GM18508 (cell line): ENCODE measurements around the gene ABLIM1.

Experiments
- ATAC-seq: cut with Tn5 transposase; IDR thresholded peaks from one replicate; pipeline ENCODE4 v1.9.1; 2021; ENCODE audit warnings: moderate number of reproducible peaks; ENCODE audit not compliant: insufficient read depth, unreplicated experiment

Gene ABLIM1

GRCh38 chr10:114551636-114551972 lies 106.5 kb downstream of the ABLIM1 start:
- no peak for ATAC-seq

GRCh38 chr10:114550756-114551635 lies 107.1 kb downstream of the ABLIM1 start:
- ATAC-seq, result no peak

GRCh38 chr10:114548662-114549061 lies 109.4 kb downstream of the ABLIM1 start:
- no peak for ATAC-seq

DNA sequence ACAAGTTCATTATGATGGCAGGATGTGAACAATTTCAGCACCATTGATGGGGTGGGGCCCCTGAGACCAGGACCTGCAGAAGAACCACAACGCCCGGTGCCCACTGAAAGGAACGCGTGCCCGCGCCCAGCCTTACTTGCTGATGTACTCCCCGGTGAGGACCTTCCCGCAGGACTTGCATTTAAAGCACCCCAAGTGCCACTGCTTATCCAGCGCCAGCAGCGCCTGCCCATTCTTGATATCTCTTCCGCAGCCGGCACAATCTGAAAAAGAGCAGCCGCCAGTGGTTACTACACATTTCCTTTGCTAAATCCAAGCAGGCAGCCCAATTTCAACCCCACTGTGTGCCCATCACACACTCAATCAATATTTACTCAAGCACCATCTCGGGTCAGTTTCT lies 110.6 kb downstream of the ABLIM1 start:
- no peak for ATAC-seq

DNA sequence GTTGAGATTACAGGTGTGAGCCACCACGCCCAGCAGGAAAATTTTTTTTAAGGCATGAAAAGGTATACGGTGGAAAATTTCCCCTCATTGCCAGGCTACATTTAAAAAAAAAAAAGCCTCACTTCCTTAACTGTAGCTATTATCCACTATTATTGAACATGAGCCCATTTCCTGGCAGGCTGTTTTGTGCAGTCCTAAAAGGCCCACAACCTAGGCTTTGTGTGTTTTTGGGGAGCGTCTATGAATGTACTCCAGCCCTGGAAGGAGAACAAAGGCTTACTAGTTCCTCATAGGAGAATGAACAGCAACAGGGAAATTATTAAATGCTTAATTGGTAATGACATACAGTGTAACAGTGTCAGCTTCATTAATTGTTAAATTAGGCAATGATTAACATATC lies 111.0 kb downstream of the ABLIM1 start:
- no peak for ATAC-seq

GRCh38 chr10:114545819-114546218 lies 112.3 kb downstream of the ABLIM1 start:
- ATAC-seq, result no peak

- no peak for ATAC-seq
Measured at GRCh38 chr10:114545071-114545470, 113.0 kb downstream of the ABLIM1 start.

GRCh38 chr10:114544045-114544659 lies 113.9 kb downstream of the ABLIM1 start:
- ATAC-seq, result peak; percentile 96

DNA sequence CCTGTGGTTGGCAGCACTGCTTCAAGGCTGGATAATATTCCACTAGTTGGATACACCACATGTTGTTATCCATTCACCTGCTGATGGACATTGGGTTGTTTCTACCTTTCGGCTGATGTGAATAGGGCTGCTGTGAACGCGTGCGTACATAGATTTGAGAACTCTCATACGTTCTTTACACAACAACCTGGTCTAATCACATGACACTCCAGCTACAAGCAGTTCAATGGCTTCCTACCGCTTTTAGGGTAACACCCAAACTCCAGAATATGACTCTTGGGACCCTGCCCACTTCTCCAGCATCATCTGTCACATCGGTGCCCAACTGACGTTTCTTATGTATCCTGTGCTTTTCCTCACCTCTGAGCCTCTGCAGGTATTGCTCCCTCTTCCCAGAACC lies 114.6 kb downstream of the ABLIM1 start:
- no peak for ATAC-seq

DNA sequence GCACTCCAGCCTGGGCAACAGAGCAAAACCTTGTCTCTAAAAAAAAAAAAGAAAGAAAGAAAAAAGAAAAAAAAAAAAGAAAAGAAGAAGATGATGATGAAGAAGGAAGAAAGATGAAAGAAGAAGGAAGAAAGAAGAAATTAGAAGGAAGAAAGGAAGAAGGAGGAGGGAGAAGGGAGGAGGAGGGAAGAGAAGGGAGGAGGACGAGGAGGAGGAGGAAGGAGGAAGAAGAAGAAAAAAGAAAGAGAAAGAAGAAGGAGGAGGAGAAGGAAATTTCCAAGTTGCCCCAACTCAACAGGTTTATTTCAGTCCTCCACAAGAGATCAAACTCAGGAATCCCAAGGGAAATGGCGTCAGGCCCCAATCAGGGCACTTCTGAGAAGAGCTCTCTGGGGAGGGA lies 115.7 kb downstream of the ABLIM1 start:
- ATAC-seq, result no peak

DNA sequence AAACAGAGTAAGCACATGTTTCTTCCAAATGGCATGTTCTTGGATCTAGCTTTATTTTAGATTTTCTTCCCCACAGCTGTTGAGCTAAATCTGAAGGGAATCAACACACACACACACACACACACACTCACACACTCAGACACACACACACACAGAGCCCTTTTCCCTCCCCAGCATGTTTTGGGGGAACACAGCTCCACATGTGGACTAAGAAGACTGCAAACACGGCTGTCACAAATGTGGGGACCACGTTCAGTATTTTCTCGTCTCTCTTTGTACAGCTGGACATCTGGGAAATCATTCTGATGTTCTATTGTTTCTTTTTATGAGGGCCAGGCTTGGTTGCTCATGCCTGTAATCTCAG lies 116.3 kb downstream of the ABLIM1 start:
- no peak for ATAC-seq

GRCh38 chr10:114541081-114541796 lies 116.8 kb downstream of the ABLIM1 start:
- ATAC-seq, result no peak

DNA sequence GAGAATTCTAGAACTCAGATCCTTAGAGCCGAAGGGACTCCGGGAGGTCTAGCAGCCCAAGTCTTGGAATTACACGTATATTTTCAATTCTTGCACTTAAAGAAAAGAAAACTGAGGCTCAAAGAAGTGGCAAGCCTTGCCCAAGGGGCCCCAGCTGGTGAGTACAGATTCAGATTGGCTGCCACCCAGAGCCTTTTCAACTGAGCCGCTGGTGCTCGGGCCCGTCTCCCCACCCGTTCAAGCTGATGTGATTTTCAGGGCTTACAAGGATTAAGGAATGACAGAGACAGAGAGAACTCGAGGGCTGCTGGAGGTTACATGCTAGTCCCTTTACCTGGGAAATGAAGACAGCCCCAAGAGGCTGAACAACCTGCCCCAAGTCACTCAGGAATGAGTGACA lies 117.8 kb downstream of the ABLIM1 start:
- no peak for ATAC-seq

DNA sequence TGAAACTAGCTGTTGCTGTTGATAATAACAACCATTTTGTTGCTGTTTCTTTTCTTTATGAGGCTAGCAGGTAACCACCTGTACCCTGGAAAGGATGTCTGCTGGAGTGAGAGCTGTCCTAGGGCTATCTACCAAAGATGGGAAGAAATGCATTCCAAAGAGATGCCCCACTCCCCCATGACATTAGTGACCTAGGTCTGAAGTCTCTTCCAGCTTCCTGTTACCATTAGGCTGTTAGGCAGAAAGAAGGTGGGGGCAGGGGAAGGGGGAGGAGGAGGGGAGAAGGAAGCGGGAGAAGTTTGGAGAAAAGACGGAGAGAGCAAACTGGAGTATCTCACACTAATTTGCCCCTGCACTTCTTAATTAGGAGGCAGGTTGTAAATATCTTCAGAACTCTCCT lies 118.5 kb downstream of the ABLIM1 start:
- ATAC-seq, result no peak

DNA sequence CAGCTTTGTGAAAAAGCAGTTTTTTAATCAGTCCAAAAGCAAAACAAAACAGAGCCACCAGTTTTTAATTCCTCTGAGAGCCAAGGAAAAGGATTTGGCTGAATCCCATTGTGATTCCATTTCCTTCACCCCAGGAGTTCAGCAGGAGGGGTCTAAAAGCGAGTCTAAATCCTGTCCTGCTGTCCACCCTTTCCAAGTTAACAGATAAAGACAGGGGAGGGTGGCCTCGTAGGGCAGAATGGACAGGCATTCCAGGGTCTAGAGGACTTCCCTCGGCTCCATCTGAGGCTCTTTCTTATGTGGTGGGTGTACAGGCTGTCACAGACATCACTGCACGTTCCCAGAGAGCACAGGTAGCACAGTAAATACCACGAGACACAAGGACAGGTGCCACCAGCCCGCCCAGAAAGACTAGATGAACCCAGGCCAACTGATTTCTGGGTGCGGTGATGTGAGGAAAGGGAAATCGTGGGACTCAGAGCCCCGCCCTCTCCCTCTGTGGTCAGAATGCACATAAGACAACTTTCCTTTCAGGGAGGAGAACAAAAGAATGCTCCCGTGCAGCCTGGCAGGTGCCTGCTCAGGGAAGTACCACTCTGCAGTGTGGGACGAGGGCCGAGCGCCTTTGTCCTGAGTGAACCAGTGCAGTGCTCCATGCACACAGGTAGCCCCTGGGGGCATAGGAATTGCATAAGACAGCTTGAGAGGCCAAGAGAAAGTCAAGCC lies 119.7 kb downstream of the ABLIM1 start:
- ATAC-seq, result no peak

- ATAC-seq, result no peak
Measured at GRCh38 chr10:114537736-114538135, 120.3 kb downstream of the ABLIM1 start.

- no peak for ATAC-seq
Measured at GRCh38 chr10:114534571-114534981, 123.5 kb downstream of the ABLIM1 start.

DNA sequence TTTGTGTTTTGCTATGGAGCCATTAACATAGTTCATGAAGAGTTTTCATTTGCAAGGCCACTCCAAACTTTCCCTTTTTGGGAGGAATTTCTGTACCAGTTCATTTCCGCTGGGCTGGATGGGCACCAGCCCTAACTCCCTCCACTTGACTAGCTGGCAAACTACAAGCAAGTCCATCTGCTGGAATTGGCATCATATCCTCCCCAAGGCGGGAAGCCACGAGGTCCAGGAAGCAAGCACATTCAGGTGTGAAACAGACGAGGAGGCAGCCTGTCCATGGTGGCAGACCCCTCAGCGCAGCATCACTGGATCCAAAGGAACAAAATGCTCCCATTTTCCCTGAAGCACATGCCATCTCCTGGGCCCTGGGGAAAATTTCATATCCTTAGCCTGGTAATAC lies 125.8 kb downstream of the ABLIM1 start:
- no peak for ATAC-seq

- ATAC-seq, result peak; percentile 94
Measured at GRCh38 chr10:114526504-114527238, 131.4 kb downstream of the ABLIM1 start.

DNA sequence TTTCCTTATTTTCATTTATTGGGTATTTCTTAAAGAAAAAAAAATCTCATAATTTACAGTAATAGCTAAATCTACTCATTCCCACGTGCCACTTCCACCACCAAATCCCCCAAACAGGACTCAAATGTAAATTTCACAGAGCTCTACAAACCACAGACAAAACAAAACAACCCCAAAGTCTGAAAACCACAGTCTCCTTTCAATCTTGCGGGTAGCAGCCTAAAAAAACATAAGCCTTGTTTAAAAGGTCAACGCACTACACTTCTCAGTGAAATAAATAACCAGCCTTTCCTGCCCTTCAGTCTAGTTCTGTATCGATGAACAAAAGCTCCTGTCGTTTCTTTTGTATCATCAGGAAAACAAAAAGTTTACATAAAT lies 132.0 kb downstream of the ABLIM1 start:
- ATAC-seq, result peak; percentile 20
